GM06990 (cell line): ENCODE measurements around the gene FAM163A.

Experiments
- DNase-seq: peaks from one replicate; pipeline ENCODE4 v3.0.0-alpha.2; 2011; ENCODE audit not compliant: insufficient read length; ENCODE audit errors: extremely low read depth
- H3K27me3 ChIP-seq: replicated peaks from 2 replicates; pipeline ENCODE4 v1.6.0; 2011; ENCODE audit warnings: low read length; ENCODE audit not compliant: control insufficient read depth, insufficient read depth
- H3K36me3 ChIP-seq: 2 replicates; pipeline ENCODE4 v1.5.1; 2011; ENCODE audit warnings: low read length; ENCODE audit not compliant: control insufficient read depth, insufficient read depth
- H3K4me3 ChIP-seq: replicated peaks from 2 replicates; pipeline ENCODE4 v1.5.1; 2011; ENCODE audit warnings: low read depth, mild to moderate bottlenecking, control low read depth, low read length
- TF ChIP-seq, protein P1 (sequence below): IDR thresholded peaks from 2 replicates; pipeline ENCODE4 v1.5.1; 2011; ENCODE audit warnings: low read length, control low read depth, mild to moderate bottlenecking, inconsistent platforms; ENCODE audit not compliant: insufficient read depth, poor library complexity, severe bottlenecking

FAM163A gene

DNA sequence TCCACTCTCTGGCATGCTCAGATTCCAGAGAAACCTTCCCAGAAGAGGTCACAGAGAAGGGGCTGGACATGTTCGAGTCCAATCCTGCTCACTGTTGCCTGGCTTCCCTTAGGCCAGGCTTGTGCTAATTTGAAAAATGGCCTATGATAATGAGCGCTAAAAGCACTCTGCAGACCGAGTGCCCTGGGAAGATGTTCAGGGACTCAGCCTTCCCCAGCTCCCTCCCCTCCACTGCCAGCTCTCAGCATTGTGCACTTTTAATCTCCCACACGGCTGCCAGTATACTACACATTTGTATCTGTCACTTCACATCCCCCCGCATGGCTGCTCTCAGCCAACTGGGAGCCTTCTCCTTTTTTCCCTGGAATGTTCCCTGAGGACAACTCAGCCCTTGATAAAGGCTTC, 24.1 kb downstream of the FAM163A start:
- TF ChIP-seq, protein P1, sequence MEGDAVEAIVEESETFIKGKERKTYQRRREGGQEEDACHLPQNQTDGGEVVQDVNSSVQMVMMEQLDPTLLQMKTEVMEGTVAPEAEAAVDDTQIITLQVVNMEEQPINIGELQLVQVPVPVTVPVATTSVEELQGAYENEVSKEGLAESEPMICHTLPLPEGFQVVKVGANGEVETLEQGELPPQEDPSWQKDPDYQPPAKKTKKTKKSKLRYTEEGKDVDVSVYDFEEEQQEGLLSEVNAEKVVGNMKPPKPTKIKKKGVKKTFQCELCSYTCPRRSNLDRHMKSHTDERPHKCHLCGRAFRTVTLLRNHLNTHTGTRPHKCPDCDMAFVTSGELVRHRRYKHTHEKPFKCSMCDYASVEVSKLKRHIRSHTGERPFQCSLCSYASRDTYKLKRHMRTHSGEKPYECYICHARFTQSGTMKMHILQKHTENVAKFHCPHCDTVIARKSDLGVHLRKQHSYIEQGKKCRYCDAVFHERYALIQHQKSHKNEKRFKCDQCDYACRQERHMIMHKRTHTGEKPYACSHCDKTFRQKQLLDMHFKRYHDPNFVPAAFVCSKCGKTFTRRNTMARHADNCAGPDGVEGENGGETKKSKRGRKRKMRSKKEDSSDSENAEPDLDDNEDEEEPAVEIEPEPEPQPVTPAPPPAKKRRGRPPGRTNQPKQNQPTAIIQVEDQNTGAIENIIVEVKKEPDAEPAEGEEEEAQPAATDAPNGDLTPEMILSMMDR: no peak
- Histone ChIP-seq H3K36me3 (no peaks in the 10 kb centered on the region), H3K27me3 (no peaks in the 10 kb centered on the region; the same call in 1 of the 2 replicates), H3K4me3 (no peak overlapping the region)
- DNase-seq: no peak

DNA sequence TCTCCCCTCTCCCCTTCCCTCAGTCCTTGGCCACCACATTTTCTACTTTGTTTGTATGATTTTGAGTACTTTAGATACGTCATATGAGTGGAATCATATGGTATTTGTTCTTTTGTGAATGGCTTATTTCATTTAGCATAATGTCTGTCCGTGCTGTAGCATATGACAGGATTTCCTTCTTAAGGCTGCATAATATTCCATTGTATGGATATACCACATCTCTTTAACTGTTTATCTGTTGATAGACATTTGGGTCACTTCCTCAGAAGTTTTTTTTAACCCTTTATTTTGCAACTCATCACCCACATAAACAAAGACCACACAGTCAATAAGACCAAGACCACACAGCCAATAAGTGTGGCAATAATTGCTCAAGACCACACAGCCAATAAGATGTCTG, 24.9 kb downstream of the FAM163A start:
- Histone ChIP-seq H3K27me3 (no peaks in the 10 kb centered on the region), H3K4me3 (no peak overlapping the region), H3K36me3 (no peaks in the 10 kb centered on the region)
- TF ChIP-seq, protein P1: no peak
- DNase-seq: no peak

DNA sequence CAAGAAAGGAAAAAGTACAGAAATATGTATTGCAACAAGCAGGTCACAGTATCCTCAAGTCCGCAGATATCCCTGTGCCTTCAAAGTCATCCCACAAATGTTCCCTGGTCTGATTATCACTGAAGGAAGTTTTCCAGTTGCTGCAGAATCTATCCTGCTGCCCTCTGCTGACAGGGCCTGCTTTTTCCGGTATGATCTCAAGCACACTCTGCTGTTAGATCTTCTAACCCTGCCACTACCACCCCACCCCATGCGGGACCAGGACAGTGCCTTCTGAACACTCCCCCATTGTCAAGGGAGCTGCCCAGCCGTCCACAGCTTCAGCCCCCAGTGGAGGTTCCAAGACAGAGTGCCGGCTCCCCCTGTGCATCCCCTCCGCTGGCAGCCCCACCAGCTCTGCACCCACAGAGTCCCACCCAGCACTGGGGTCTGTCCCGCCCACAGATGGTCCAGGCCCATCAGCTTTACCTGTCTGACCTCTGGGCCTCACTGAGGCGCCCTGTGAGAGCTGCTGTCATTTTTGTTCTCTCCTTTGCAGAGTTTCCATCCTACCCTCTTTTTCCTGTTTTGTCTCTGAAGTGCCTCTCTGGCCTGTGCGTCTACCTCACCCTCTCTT, 27.9 kb downstream of the FAM163A start:
- no peak for DNase-seq
- TF ChIP-seq, protein P1: no peak
- no peaks in the 10 kb centered on the region for H3K27me3 ChIP-seq
- no peaks in the 10 kb centered on the region for H3K36me3 ChIP-seq
- H3K4me3 ChIP-seq: no peak overlapping the region

DNA sequence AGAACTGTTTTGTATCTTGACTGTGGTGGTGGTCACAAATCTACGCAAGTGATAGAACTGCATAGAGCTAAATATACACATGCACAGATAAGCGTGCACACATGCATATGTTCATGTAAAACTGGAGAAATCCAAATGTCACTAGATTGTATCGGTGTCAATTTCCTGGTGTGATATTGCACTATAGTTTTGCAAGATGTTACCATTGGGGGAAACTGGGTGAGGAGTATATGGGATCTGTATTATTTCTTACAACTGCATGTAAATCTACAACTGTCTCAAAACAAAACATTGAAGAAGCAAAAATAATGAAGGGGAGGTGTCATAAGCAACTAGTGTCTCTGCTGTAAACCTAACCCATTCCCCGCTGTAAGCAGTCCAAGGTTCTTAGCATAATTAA, 30.2 kb downstream of the FAM163A start:
- DNase-seq: no peak
- no peaks in the 10 kb centered on the region for H3K27me3 ChIP-seq
- no peaks in the 10 kb centered on the region for H3K36me3 ChIP-seq
- TF ChIP-seq, protein P1: no peak
- no peak overlapping the region for H3K4me3 ChIP-seq

DNA sequence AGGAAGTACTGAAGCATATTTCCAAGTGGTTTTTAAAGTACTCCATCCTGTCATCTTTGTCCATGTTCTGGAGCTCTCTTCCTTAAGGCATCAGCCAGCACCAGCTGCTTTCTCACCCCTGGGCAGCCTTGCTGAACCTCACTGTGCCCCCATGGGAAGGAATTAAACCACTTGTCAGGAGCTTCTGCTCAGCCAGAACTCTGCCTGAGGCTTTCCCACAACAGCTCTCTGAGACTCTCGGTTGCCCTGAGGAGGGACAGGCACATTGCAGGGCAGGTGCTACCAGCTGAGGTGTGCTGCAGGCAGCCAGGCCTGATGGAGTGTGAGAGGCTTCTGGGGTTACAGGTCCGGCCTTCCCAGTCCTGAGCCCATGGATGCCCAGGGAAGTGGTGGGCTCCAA, 30.9 kb downstream of the FAM163A start:
- TF ChIP-seq, protein P1: no peak
- DNase-seq: no peak
- Histone ChIP-seq H3K36me3 (no peaks in the 10 kb centered on the region), H3K4me3 (no peak overlapping the region), H3K27me3 (0 out of 2 replicates have a peak, but pooled peaks cover 2% of the 10 kb centered on the region)

DNA sequence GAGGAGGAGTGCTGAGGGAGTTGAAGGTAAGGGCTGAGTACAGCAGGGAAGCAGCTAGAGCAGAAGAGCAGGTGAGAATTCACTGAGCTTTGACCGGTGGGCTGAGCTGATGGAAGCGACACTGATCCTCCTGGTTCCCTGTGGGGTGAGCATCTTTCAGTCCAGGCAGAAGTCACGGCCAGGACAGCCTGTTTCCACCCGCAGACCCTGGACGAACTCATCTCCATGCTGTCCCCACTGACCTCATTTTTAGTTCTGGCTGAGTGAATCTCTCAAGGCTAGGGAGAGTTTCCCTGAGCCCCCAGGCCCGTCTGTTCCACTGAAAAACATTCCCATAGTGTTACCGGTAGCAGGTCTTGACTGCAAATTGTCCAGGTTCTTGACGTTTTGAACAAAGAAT, 31.5 kb downstream of the FAM163A start:
- H3K4me3 ChIP-seq: no peak overlapping the region
- 0 out of 2 replicates have a peak, but pooled peaks cover 2% of the 10 kb centered on the region for H3K27me3 ChIP-seq
- DNase-seq: no peak
- TF ChIP-seq, protein P1: no peak
- no peaks in the 10 kb centered on the region for H3K36me3 ChIP-seq
